GM18868 (cell line): ENCODE data around the gene MRPL51.
"Not testable (repeated sequence)": the region's sequence is repeated elsewhere in the genome, so short reads cannot be mapped to it uniquely, and the experiment has no call there.

ENCODE experiments used
- ATAC-seq: cut with Tn5 transposase; IDR thresholded peaks from one replicate; pipeline ENCODE4 v1.9.1; 2021; ENCODE audit warnings: mild to moderate bottlenecking, moderate library complexity; ENCODE audit not compliant: unreplicated experiment

Gene MRPL51

GRCh38 chr12:6489449-6489848 is 3.6 kb downstream of the MRPL51 start:
- no peak for ATAC-seq

GRCh38 chr12:6488240-6488639 is 4.8 kb downstream of the MRPL51 start:
- no peak for ATAC-seq

GRCh38 chr12:6478416-6478815 is 14.6 kb downstream of the MRPL51 start:
- ATAC-seq = no peak

GRCh38 chr12:6477601-6478377 is 15.3 kb downstream of the MRPL51 start:
- not testable (repeated sequence) for ATAC-seq

GRCh38 chr12:6476489-6476888 is 16.6 kb downstream of the MRPL51 start:
- no peak for ATAC-seq

GRCh38 chr12:6475233-6475975 is 17.7 kb downstream of the MRPL51 start:
- not testable (repeated sequence) for ATAC-seq

- no peak for ATAC-seq
Measured at GRCh38 chr12:6472491-6472890, 20.6 kb downstream of the MRPL51 start.

GRCh38 chr12:6471989-6472360 is 21.1 kb downstream of the MRPL51 start:
- ATAC-seq = no peak

- ATAC-seq = peak; percentile 83
Measured at GRCh38 chr12:6470375-6471163, 22.5 kb downstream of the MRPL51 start, which contains the start of gene VAMP1. Gene VAMP1 (minus strand): TSS chr12:6470677. CDS start chr12:6470531, 146 bp downstream.

GRCh38 chr12:6469609-6470374 is 23.3 kb downstream of the MRPL51 start:
- ATAC-seq = no peak

GRCh38 chr12:6469092-6469491 is 24.0 kb downstream of the MRPL51 start:
- no peak for ATAC-seq

GRCh38 chr12:6468283-6468575 is 24.8 kb downstream of the MRPL51 start:
- ATAC-seq = no peak

- not testable (repeated sequence) for ATAC-seq
Measured at GRCh38 chr12:6467571-6468282, 25.3 kb downstream of the MRPL51 start.

GRCh38 chr12:6466751-6467150 is 26.3 kb downstream of the MRPL51 start:
- ATAC-seq = not testable (repeated sequence)

GRCh38 chr12:6466184-6466573 is 26.9 kb downstream of the MRPL51 start:
- ATAC-seq = no peak

GRCh38 chr12:6465467-6466183 is 27.4 kb downstream of the MRPL51 start:
- ATAC-seq = no peak

GRCh38 chr12:6464531-6464930 is 28.5 kb downstream of the MRPL51 start:
- ATAC-seq = no peak

- ATAC-seq = no peak
Measured at GRCh38 chr12:6463858-6464257, 29.2 kb downstream of the MRPL51 start.

GRCh38 chr12:6463216-6463615 is 29.8 kb downstream of the MRPL51 start:
- no peak for ATAC-seq
